H9 (cell line): ENCODE measurements around the gene MAP3K21. TPM values are rescaled to one million over a fixed set of nuclear protein-coding genes. Genes with fewer than 3 reads are reported as not detected.

ENCODE experiments used
- DNase-seq: peaks from one replicate; pipeline ENCODE4 v3.0.0-alpha.2; 2017
- H2AFZ ChIP-seq: one replicate; pipeline ENCODE4 v1.6.1; 2013; ENCODE audit warnings: mild to moderate bottlenecking, low read length, control low read depth, moderate library complexity
- H2AK5ac ChIP-seq: 2 replicates; pipeline ENCODE4 v1.6.1; 2013; ENCODE audit warnings: low read length, control low read depth, mixed read lengths; ENCODE audit not compliant: insufficient read length
- H2BK120ac ChIP-seq: one replicate; pipeline ENCODE4 v1.6.1; 2013; ENCODE audit warnings: low read depth, mild to moderate bottlenecking, low read length, control low read depth, inconsistent platforms; ENCODE audit not compliant: poor library complexity, severe bottlenecking
- H2BK12ac ChIP-seq: 2 replicates; pipeline ENCODE4 v1.6.1; 2013; ENCODE audit warnings: low read length, control low read depth, mixed read lengths, low read depth; ENCODE audit not compliant: insufficient read length
- H2BK15ac ChIP-seq: 2 replicates; pipeline ENCODE4 v1.6.1; 2013; ENCODE audit warnings: low read depth, low read length, control low read depth
- H2BK20ac ChIP-seq: one replicate; pipeline ENCODE4 v1.6.1; 2013; ENCODE audit warnings: low read depth, mild to moderate bottlenecking, low read length, control low read depth, inconsistent platforms; ENCODE audit not compliant: poor library complexity, severe bottlenecking
- H2BK5ac ChIP-seq: 2 replicates; pipeline ENCODE4 v1.6.1; 2013; ENCODE audit warnings: low read length, control low read depth, mixed read lengths; ENCODE audit not compliant: insufficient read length
- H3K14ac ChIP-seq: 2 replicates; pipeline ENCODE4 v1.6.1; 2013; ENCODE audit warnings: low read length, control low read depth; ENCODE audit not compliant: insufficient read depth
- H3K18ac ChIP-seq: 2 replicates; pipeline ENCODE4 v1.6.1; 2013; ENCODE audit warnings: low read depth, mild to moderate bottlenecking, mixed read lengths, low read length, control low read depth; ENCODE audit not compliant: insufficient read length
- H3K23ac ChIP-seq: 2 replicates; pipeline ENCODE4 v1.6.1; 2013; ENCODE audit warnings: low read length, control low read depth, mixed read lengths, low read depth; ENCODE audit not compliant: insufficient read length
- H3K23me2 ChIP-seq: 2 replicates; pipeline ENCODE4 v1.6.1; 2013; ENCODE audit warnings: low read depth, mild to moderate bottlenecking, mixed read lengths, low read length, control low read depth; ENCODE audit not compliant: insufficient read length, poor library complexity, severe bottlenecking
- H3K27ac ChIP-seq: 2 replicates; pipeline ENCODE4 v1.5.1; 2013; ENCODE audit warnings: low read length, control low read depth, mixed read lengths, low read depth; ENCODE audit not compliant: insufficient read length
- H3K27me3 ChIP-seq: 2 replicates; pipeline ENCODE4 v1.6.1; 2013; ENCODE audit warnings: low read length, control low read depth, inconsistent platforms; ENCODE audit not compliant: insufficient read depth
- H3K4ac ChIP-seq: 2 replicates; pipeline ENCODE4 v1.6.1; 2013; ENCODE audit warnings: low read depth, mild to moderate bottlenecking, control low read depth, inconsistent platforms, low read length, moderate library complexity
- H3K4me1 ChIP-seq: 2 replicates; pipeline ENCODE4 v1.6.1; 2013; ENCODE audit warnings: low read length, control low read depth, inconsistent platforms; ENCODE audit not compliant: insufficient read depth
- H3K4me2 ChIP-seq: 2 replicates; pipeline ENCODE4 v1.6.1; 2013; ENCODE audit warnings: low read length, control low read depth, mixed read lengths; ENCODE audit not compliant: insufficient read length, insufficient read depth
- H3K56ac ChIP-seq: 2 replicates; pipeline ENCODE4 v1.6.1; 2013; ENCODE audit warnings: low read depth, mild to moderate bottlenecking, mixed read lengths, low read length, control low read depth; ENCODE audit not compliant: insufficient read length
- H3K79me1 ChIP-seq: 2 replicates; pipeline ENCODE4 v1.6.1; 2013; ENCODE audit warnings: low read depth, mild to moderate bottlenecking, moderate library complexity, low read length, control low read depth, inconsistent platforms; ENCODE audit not compliant: insufficient read depth, poor library complexity, severe bottlenecking
- H3K79me2 ChIP-seq: 2 replicates; pipeline ENCODE4 v1.6.1; 2013; ENCODE audit warnings: low read length, control low read depth, inconsistent platforms; ENCODE audit not compliant: insufficient read depth
- H3K9ac ChIP-seq: 2 replicates; pipeline ENCODE4 v1.6.1; 2013; ENCODE audit warnings: low read length, control low read depth, mixed read lengths; ENCODE audit not compliant: insufficient read length; ENCODE audit errors: extremely low read depth
- H3K9me3 ChIP-seq: one replicate; pipeline ENCODE4 v1.6.1; 2013; ENCODE audit warnings: low read depth, low read length, inconsistent platforms; ENCODE audit not compliant: control insufficient read depth
- H3T11ph ChIP-seq: one replicate; pipeline ENCODE4 v1.6.1; 2013; ENCODE audit warnings: mild to moderate bottlenecking, low read length, control low read depth, inconsistent platforms
- H4K20me1 ChIP-seq: one replicate; pipeline ENCODE4 v1.6.1; 2013; ENCODE audit not compliant: control insufficient read depth, insufficient read length, insufficient read depth
- H4K5ac ChIP-seq: 2 replicates; pipeline ENCODE4 v1.6.1; 2013; ENCODE audit warnings: low read depth, mild to moderate bottlenecking, mixed read lengths, low read length, control low read depth; ENCODE audit not compliant: insufficient read length
- H4K8ac ChIP-seq: replicated peaks from 2 replicates; pipeline ENCODE4 v1.6.1; 2013; ENCODE audit warnings: low read length, control low read depth, mixed read lengths, low read depth; ENCODE audit not compliant: insufficient read length
- H4K91ac ChIP-seq: 2 replicates; pipeline ENCODE4 v1.6.1; 2013; ENCODE audit warnings: low read depth, mild to moderate bottlenecking, moderate library complexity, mixed read lengths, low read length, control low read depth; ENCODE audit not compliant: insufficient read length
- H3K27ac Mint-ChIP-seq, 3 experiments: 2 replicates in 2 of 3; 3 replicates in 1 of 3; pipeline ENCODE4 v1.8.0; 2020 to 2021; ENCODE audit warnings: mixed read lengths in 3 of 3, mild to moderate bottlenecking in 1 of 3, moderate library complexity in 1 of 3
- H3K27me3 Mint-ChIP-seq: 2 replicates; pipeline ENCODE4 v1.8.0; 2021; ENCODE audit warnings: low read depth, mild to moderate bottlenecking, moderate library complexity, mixed read lengths
- H3K36me3 Mint-ChIP-seq, 3 experiments: 2 replicates in 2 of 3; 3 replicates in 1 of 3; pipeline ENCODE4 v1.8.0; 2020 to 2021; ENCODE audit warnings: low read depth in 3 of 3, mixed read lengths in 3 of 3; ENCODE audit not compliant: insufficient read depth in 1 of 3
- H3K4me1 Mint-ChIP-seq, 2 experiments: 2 replicates each; pipeline ENCODE4 v1.8.0; 2020; ENCODE audit warnings: mixed read lengths in 2 of 2
- H3K4me3 Mint-ChIP-seq, 2 experiments: 2 replicates in 1 of 2; 3 replicates in 1 of 2; pipeline ENCODE4 v1.8.0; 2020 to 2021; ENCODE audit warnings: mild to moderate bottlenecking in 2 of 2, mixed read lengths in 2 of 2, moderate library complexity in 1 of 2
- H3K9me3 Mint-ChIP-seq, 2 experiments: 2 replicates in 1 of 2; 3 replicates in 1 of 2; pipeline ENCODE4 v1.8.0; 2020; ENCODE audit warnings: mild to moderate bottlenecking in 2 of 2, mixed read lengths in 2 of 2, moderate library complexity in 1 of 2
- CTCF ChIP-seq: fragments of 200-600 bp; sonication (generic); conservative IDR thresholded peaks from 3 replicates; pipeline ENCODE4 v1.8.0; 2021; ENCODE audit warnings: antibody characterized with exemption, mild to moderate bottlenecking
- WGBS: extraction: QIAGEN DNeasy Blood & Tissue Kit; methylation state at CpG from one replicate; pipeline ENCODE4 v1.1.7; 2013; ENCODE audit warnings: missing lambda C conversion rate, low lambda C conversion rate, mixed read lengths; ENCODE audit not compliant: insufficient read length; ENCODE audit errors: extremely low coverage; 5-methylcytosine and 5-hydroxymethylcytosine counted together
- total RNA-seq: library from RNA; stranded (reverse); gene quantifications from 2 replicates; pipeline ENCODE4 v1.2.1, GENCODE V29; 2021

The MAP3K21 gene
- total RNA-seq, 1 experiment from 2014 or later = 11.7 TPM

- H3K36me3 Mint-ChIP-seq = peaks cover 0 to 14% (median 3%) of the 10 kb centered on the region in 3 experiments; a peak in 3 of 7 replicates
- Histone ChIP-seq H3K79me1 (no peaks in the 10 kb centered on the region), H4K20me1 (no peaks in the 10 kb centered on the region), H3K18ac (peak within 1 kb of the TSS; percentile 63), H2BK5ac (no peak within 1 kb of the TSS), H3K27ac (no peak within 1 kb of the TSS), H4K91ac (no peak within 1 kb of the TSS), H3K23ac (no peak within 1 kb of the TSS), H3K56ac (no peak within 1 kb of the TSS), H3T11ph (no peak within 1 kb of the TSS), H3K27me3 (no peaks in the 10 kb centered on the region), H2BK120ac (no peak within 1 kb of the TSS), H3K9ac (peak within 1 kb of the TSS; percentile 76), H3K4ac (no peak within 1 kb of the TSS), H3K9me3 (no peaks in the 10 kb centered on the region), H2BK20ac (no peak within 1 kb of the TSS), H3K79me2 (peaks cover 18% of the 10 kb centered on the region; the same call in 1 of the 2 replicates), H4K5ac (no peak within 1 kb of the TSS), H3K4me1 (peaks cover 6% of the 10 kb centered on the region; the same call in 1 of the 2 replicates), H3K23me2 (peaks cover 6% of the 10 kb centered on the region), H2AK5ac (no peak within 1 kb of the TSS), H2AFZ (peak within 1 kb of the TSS; percentile 84), H2BK15ac (no peak within 1 kb of the TSS; the same call in 1 of the 2 replicates), H4K8ac (no peak within 1 kb of the TSS), H3K14ac (peak within 1 kb of the TSS; percentile 83; the same call in 1 of the 2 replicates), H3K4me2 (peak within 1 kb of the TSS; percentile 79), H2BK12ac (no peak within 1 kb of the TSS)
- TF ChIP-seq CTCF = no peak
- H3K4me1 Mint-ChIP-seq = peaks cover 44 to 47% of the 10 kb centered on the region in 2 experiments
- peak within 1 kb of the TSS; percentile 80 to 96 (median 96) for H3K27ac Mint-ChIP-seq
- DNase-seq = peak; percentile 83
- no peaks in the 10 kb centered on the region for H3K27me3 Mint-ChIP-seq
- H3K9me3 Mint-ChIP-seq = no peaks in the 10 kb centered on the region
- H3K4me3 Mint-ChIP-seq = peak within 1 kb of the TSS; percentile 89 to 93
- WGBS = no CpG with 5 or more reads among the region's 54 CpGs
Observed at GRCh38 chr1:233295237-233295974, 32.1 kb upstream of the MAP3K21 start, which contains the start of gene PCNX2. PCNX2 (minus strand) TSS chr1:233295725; CDS start chr1:233295478, 247 bp downstream.
